PC-3 (cell line): ENCODE results near the gene LRRC37B. TPM values are rescaled to one million over a fixed set of nuclear protein-coding genes. Genes with fewer than 3 reads are reported as not detected.
"Not testable (repeated sequence)": the region's sequence is repeated elsewhere in the genome, so short reads cannot be mapped to it uniquely, and the experiment has no call there.

Source experiments
- ATAC-seq: fragments of 200-7000 bp; cut with Tn5 transposase; 2 replicates; pipeline ENCODE4 v1.9.1; 2020; ENCODE audit warnings: mild to moderate bottlenecking, moderate library complexity
- BruUV-seq: library from RNA; stranded (reverse); fragments of 400-500 nt; replicated peaks from 2 replicates; lab custom pipeline; 2021; lab: Mats Ljungman, UMichigan
- CTCF ChIA-PET: fragments of 300-600 bp; sonication (Branson Sonifier 250); formaldehyde crosslinking; loops from one replicate; lab custom pipeline; 2022; ENCODE audit warnings: antibody characterized with exemption; lab: Charles Lee
- POLR2A ChIA-PET: fragments of 300-600 bp; sonication (Branson Sonifier 250); formaldehyde crosslinking; loops from one replicate; lab custom pipeline; 2022; ENCODE audit warnings: antibody characterized with exemption; ENCODE audit not compliant: unreplicated experiment; lab: Charles Lee
- DNase-seq: peaks from one replicate; pipeline ENCODE4 v3.0.0-alpha.2; 2015
- H2AFZ ChIP-seq: fragments of 300-600 bp; sonication (generic); 2 replicates; pipeline ENCODE4 v1.6.0; 2016; ENCODE audit warnings: antibody characterized with exemption, low read length
- H3F3A ChIP-seq: fragments of 300-600 bp; sonication (generic); one replicate; pipeline ENCODE4 v1.6.0; 2017; ENCODE audit warnings: antibody characterized with exemption, low read length, control low read depth, mild to moderate bottlenecking; ENCODE audit not compliant: unreplicated experiment
- H3K27ac ChIP-seq: fragments of 300-600 bp; sonication (generic); 2 replicates; pipeline ENCODE4 v1.5.1; 2016; ENCODE audit warnings: mild to moderate bottlenecking, low read length
- H3K27me3 ChIP-seq: fragments of 300-600 bp; sonication (generic); 2 replicates; pipeline ENCODE4 v1.6.1; 2016; ENCODE audit warnings: low read length, mixed read lengths
- H3K36me3 ChIP-seq: fragments of 300-600 bp; sonication (generic); 2 replicates; pipeline ENCODE4 v1.6.1; 2016; ENCODE audit warnings: low read depth, mixed run types, low read length, mixed read lengths
- H3K4me1 ChIP-seq: fragments of 300-600 bp; sonication (generic); 2 replicates; pipeline ENCODE4 v1.5.1; 2016; ENCODE audit warnings: low read length; ENCODE audit not compliant: insufficient read depth
- H3K4me2 ChIP-seq: fragments of 300-600 bp; sonication (generic); 2 replicates; pipeline ENCODE4 v1.6.0; 2016; ENCODE audit warnings: low read length
- H3K4me3 ChIP-seq: fragments of 300-600 bp; sonication (generic); 2 replicates; pipeline ENCODE4 v1.5.1; 2016; ENCODE audit warnings: mild to moderate bottlenecking, low read length, mixed read lengths
- H3K79me2 ChIP-seq: fragments of 300-600 bp; sonication (generic); 2 replicates; pipeline ENCODE4 v1.6.1; 2017; ENCODE audit warnings: low read length, mixed read lengths
- H3K9ac ChIP-seq: fragments of 300-600 bp; sonication (generic); 2 replicates; pipeline ENCODE4 v1.6.0; 2016; ENCODE audit warnings: mild to moderate bottlenecking, low read length
- H3K9me2 ChIP-seq: fragments of 300-600 bp; sonication (generic); replicated peaks from 2 replicates; pipeline ENCODE4 v1.6.1; 2016; ENCODE audit warnings: mixed run types, low read length, mixed read lengths
- H3K9me3 ChIP-seq: fragments of 300-600 bp; sonication (generic); 2 replicates; pipeline ENCODE4 v1.6.1; 2016; ENCODE audit warnings: low read length, mixed read lengths
- H4K20me1 ChIP-seq: fragments of 300-600 bp; sonication (generic); 2 replicates; pipeline ENCODE4 v1.6.1; 2016; ENCODE audit warnings: low read length, mixed read lengths
- EZH2 ChIP-seq: fragments of 300-600 bp; sonication (generic); IDR thresholded peaks from one replicate; pipeline ENCODE4 v1.6.1; 2017; ENCODE audit warnings: antibody characterized with exemption, mild to moderate bottlenecking, low read length; ENCODE audit not compliant: unreplicated experiment
- EZH2phosphoT487 ChIP-seq: fragments of 300-600 bp; sonication (generic); IDR thresholded peaks from 2 replicates; pipeline ENCODE4 v1.6.1; 2018; ENCODE audit warnings: mild to moderate bottlenecking, antibody characterized with exemption, low read length, borderline replicate concordance
- intact Hi-C: fragments of 100-400 bp; cut with micrococcal nuclease; formaldehyde crosslinking; loops from 2 replicates; pipeline ENCODE4 v1.9.0; 2023
- total RNA-seq: library from RNA; depleted of rRNA; stranded (reverse); fragments of >200 nt; gene quantifications from 2 replicates; pipeline ENCODE4 v1.2.3, GENCODE V29; 2014
- TF ChIP-seq, protein P1 (sequence below): fragments of 300-600 bp; sonication (generic); conservative IDR thresholded peaks from 2 replicates; pipeline ENCODE4 v1.5.1; 2017; ENCODE audit warnings: antibody characterized with exemption, low read depth, mild to moderate bottlenecking, low read length

LRRC37B gene
- total RNA-seq, 1 experiment from 2014 or later: 7.4 TPM

DNA sequence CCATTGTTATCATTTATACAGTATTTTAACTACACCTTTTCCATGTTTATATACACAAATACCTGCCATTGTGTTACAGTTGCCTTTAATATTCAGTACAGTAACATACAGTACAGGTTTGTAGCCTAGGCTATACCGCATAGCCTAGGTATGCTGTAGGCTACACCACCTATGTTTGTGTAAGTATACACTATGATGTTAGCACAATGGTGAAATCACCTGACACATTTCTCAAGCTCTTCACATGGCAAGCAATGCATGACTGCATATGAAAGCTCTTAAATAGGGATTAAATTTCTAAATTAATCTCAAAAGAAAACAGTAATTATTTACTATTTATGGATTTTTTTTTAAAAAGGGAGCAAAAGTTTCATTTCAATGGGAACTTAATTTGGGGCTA lies 12.0 kb downstream of the LRRC37B start:
- TF ChIP-seq EZH2phosphoT487 (no peak), EZH2 (no peak)
- TF ChIP-seq, protein P1, sequence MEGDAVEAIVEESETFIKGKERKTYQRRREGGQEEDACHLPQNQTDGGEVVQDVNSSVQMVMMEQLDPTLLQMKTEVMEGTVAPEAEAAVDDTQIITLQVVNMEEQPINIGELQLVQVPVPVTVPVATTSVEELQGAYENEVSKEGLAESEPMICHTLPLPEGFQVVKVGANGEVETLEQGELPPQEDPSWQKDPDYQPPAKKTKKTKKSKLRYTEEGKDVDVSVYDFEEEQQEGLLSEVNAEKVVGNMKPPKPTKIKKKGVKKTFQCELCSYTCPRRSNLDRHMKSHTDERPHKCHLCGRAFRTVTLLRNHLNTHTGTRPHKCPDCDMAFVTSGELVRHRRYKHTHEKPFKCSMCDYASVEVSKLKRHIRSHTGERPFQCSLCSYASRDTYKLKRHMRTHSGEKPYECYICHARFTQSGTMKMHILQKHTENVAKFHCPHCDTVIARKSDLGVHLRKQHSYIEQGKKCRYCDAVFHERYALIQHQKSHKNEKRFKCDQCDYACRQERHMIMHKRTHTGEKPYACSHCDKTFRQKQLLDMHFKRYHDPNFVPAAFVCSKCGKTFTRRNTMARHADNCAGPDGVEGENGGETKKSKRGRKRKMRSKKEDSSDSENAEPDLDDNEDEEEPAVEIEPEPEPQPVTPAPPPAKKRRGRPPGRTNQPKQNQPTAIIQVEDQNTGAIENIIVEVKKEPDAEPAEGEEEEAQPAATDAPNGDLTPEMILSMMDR: no peak
- Histone ChIP-seq H3K9me3 (no peaks in the 10 kb centered on the region), H3K9ac (no peak overlapping the region), H3K27ac (no peak overlapping the region), H3K4me2 (no peak overlapping the region), H4K20me1 (no peaks in the 10 kb centered on the region), H3K79me2 (peaks cover 19% of the 10 kb centered on the region), H2AFZ (no peak overlapping the region), H3K9me2 (no peaks in the 10 kb centered on the region), H3K27me3 (no peaks in the 10 kb centered on the region), H3K36me3 (no peaks in the 10 kb centered on the region), H3K4me3 (no peak overlapping the region), H3F3A (no peaks in the 10 kb centered on the region), H3K4me1 (peaks cover 12% of the 10 kb centered on the region)
- DNase-seq (no peak), ATAC-seq (no peak)
- CTCF ChIA-PET: no interaction called here
- no TSS peak for BruUV-seq
- POLR2A ChIA-PET: interaction anchor here (0.6 kb wide), 1 partner anchor 1009 kb away, joined by 3 read pairs; no protein-coding TSS in a partner anchor
- intact Hi-C loops: no loop called here

DNA sequence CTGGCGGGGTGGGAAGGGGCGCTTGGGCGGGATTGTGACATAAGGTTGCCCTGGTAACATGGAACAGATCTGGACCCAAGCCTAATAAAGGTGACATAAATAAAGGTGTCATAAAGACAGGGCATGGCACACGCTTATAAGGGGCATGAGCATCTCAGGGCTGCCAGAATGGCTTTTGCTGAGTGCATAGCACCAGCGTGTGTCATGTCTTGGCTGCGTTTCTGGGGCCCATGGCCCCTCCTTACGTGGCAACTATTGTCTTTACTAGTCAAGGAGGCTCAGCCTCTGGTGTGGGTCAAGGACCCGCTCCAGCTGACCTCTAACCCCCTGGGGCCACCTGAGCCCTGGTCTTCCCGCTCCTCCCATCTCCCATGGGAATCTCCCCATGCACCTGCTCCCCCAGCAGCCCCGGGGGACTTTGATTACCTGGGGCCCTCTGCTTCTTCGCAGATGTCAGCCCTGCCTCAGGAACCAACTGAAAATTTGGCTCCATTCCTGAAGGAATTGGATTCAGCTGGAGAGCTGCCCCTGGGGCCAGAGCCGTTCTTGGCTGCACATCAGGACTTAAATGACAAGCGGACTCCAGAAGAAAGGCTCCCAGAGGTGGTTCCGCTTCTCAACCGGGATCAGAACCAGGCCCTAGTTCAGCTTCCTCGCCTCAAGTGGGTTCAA lies 13.9 kb downstream of the LRRC37B start:
- H3K4me1 ChIP-seq: peaks cover 4% of the 10 kb centered on the region
- H3K9me2 ChIP-seq: no peaks in the 10 kb centered on the region
- H3K4me3 ChIP-seq: no peak overlapping the region
- no peaks in the 10 kb centered on the region for H3K9me3 ChIP-seq
- no peak overlapping the region for H3K4me2 ChIP-seq
- H3K27me3 ChIP-seq: no peaks in the 10 kb centered on the region
- no peaks in the 10 kb centered on the region for H3K36me3 ChIP-seq
- no peak for TF ChIP-seq EZH2
- TF ChIP-seq EZH2phosphoT487: no peak
- TF ChIP-seq, protein P1: no peak
- ChIA-PET CTCF (no interaction called here), POLR2A (no interaction called here)
- no peak overlapping the region for H3K27ac ChIP-seq
- ATAC-seq: no peak
- H4K20me1 ChIP-seq: no peaks in the 10 kb centered on the region
- no peaks in the 10 kb centered on the region for H3F3A ChIP-seq
- H2AFZ ChIP-seq: no peak overlapping the region
- intact Hi-C loops: no loop called here
- H3K79me2 ChIP-seq: peaks cover 13% of the 10 kb centered on the region
- no TSS peak for BruUV-seq
- no peak overlapping the region for H3K9ac ChIP-seq
- DNase-seq: no peak

DNA sequence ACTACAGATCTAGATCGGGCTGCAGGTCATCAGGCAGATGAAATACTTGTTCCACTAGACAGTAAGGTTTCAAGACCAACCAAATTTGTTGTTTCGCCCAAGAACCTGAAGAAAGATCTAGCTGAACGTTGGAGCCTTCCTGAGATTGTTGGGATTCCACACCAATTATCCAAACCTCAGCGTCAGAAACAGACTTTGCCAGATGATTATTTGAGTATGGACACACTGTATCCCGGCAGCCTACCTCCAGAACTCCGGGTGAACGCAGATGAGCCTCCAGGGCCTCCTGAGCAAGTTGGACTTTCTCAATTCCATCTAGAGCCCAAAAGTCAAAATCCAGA lies 14.4 kb downstream of the LRRC37B start:
- Histone ChIP-seq H3K4me2 (no peak overlapping the region), H3K9me2 (no peaks in the 10 kb centered on the region), H3K79me2 (peaks cover 8% of the 10 kb centered on the region; the same call in 1 of the 2 replicates), H3K4me3 (no peak overlapping the region), H4K20me1 (no peaks in the 10 kb centered on the region), H3K9ac (no peak overlapping the region), H3K9me3 (no peaks in the 10 kb centered on the region), H3K27me3 (no peaks in the 10 kb centered on the region), H3K36me3 (no peaks in the 10 kb centered on the region), H2AFZ (no peak overlapping the region), H3K4me1 (no peaks in the 10 kb centered on the region; the same call in 1 of the 2 replicates), H3F3A (no peaks in the 10 kb centered on the region), H3K27ac (no peak overlapping the region)
- POLR2A ChIA-PET: no interaction called here
- CTCF ChIA-PET: no interaction called here
- intact Hi-C loops: no loop called here
- no TSS peak for BruUV-seq
- TF ChIP-seq, protein P1: no peak
- no peak for TF ChIP-seq EZH2phosphoT487
- TF ChIP-seq EZH2: no peak
- DNase-seq (no peak), ATAC-seq (no peak)

DNA sequence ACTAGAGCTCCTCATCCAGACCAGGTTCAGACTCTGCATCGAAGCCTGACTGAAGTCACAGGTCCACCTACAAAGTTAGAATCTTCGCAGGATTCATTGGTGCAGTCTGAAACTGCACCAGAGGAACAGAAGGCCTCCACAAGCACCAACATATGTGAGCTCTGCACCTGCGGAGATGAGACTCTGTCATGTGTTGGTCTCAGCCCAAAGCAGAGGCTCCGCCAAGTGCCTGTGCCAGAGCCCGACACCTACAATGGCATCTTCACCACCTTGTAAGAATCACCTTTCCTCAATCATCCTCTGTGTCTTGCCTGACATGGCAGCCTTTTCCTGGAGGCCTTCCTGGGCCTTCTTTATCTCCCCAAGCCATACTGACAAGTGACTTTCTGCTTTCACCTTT lies 15.4 kb downstream of the LRRC37B start:
- H3K27ac ChIP-seq, ATAC-seq, POLR2A ChIA-PET, H3F3A ChIP-seq, CTCF ChIA-PET, H3K79me2 ChIP-seq, H3K27me3 ChIP-seq, H3K9me3 ChIP-seq, H3K4me2 ChIP-seq, H2AFZ ChIP-seq, BruUV-seq, H3K4me1 ChIP-seq, DNase-seq, H3K36me3 ChIP-seq, H4K20me1 ChIP-seq, H3K4me3 ChIP-seq, H3K9ac ChIP-seq, intact Hi-C loops, H3K9me2 ChIP-seq: not testable (repeated sequence)

DNA sequence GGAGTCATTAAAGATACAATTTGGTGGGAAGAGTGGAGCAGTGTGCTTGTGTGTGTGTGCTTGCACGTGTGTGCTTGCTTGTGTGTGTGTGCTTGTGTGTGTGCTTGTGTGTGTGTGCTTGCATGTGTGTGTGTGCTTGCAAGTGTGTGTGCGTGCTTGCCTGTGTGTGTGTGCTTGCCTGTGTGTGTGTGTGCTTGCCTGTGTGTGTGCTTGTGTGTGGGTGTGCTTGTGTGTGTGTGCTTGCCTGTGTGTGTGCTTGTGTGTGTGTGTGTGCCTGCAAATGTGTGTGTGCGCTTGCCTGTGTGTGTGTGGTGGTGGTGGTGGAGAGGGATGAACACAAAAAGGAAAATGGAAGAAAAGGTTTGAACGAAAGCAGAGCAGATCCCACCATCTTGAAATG lies 20.1 kb downstream of the LRRC37B start:
- intact Hi-C loops, POLR2A ChIA-PET, H3K27me3 ChIP-seq: not testable (repeated sequence)

More for the DNA sequence above, 20.1 kb downstream of the LRRC37B start:
- DNase-seq, BruUV-seq, H3K4me1 ChIP-seq, H3K4me2 ChIP-seq, H3K9me2 ChIP-seq, H2AFZ ChIP-seq, ATAC-seq, H3K9ac ChIP-seq, H3K79me2 ChIP-seq, H3K27ac ChIP-seq, H4K20me1 ChIP-seq, H3K36me3 ChIP-seq, H3F3A ChIP-seq, H3K4me3 ChIP-seq, CTCF ChIA-PET, H3K9me3 ChIP-seq: not testable (repeated sequence)
